Left ventricle myocardium superior (tissue), 1 donor: ENCODE data around the gene RAP2B. TPM values are rescaled to one million over a fixed set of nuclear protein-coding genes. Genes with fewer than 3 reads are reported as not detected.
A peak's percentile ranks its signal among the peaks of the same experiment; 100 is the strongest.

ENCODE experiments used
- ATAC-seq: fragments of 200-7000 bp; cut with Tn5 transposase; one replicate; pipeline ENCODE4 v1.9.1; 2020; ENCODE audit warnings: mild to moderate bottlenecking, moderate library complexity
- DNase-seq: peaks from one replicate; pipeline ENCODE4 v3.0.0-alpha.2; 2020
- intact Hi-C: fragments of 100-400 bp; cut with micrococcal nuclease; formaldehyde crosslinking; loops from one replicate; pipeline ENCODE4 v1.11.0; 2022
- total RNA-seq: library from RNA; stranded (reverse); fragmentation: NEBNext Ultra II Directional; extraction: Animal tissue kit (Norgen Biotek cat#: 25700); gene quantifications from one replicate; pipeline ENCODE4 v1.2.1, GENCODE V29; 2021
- donor health status: DM: no; HTN: yes; CAD: no; lungs with severe emphysema.

RAP2B gene
- total RNA-seq, 1 donor from 2014 or later: 3.3 TPM

DNA sequence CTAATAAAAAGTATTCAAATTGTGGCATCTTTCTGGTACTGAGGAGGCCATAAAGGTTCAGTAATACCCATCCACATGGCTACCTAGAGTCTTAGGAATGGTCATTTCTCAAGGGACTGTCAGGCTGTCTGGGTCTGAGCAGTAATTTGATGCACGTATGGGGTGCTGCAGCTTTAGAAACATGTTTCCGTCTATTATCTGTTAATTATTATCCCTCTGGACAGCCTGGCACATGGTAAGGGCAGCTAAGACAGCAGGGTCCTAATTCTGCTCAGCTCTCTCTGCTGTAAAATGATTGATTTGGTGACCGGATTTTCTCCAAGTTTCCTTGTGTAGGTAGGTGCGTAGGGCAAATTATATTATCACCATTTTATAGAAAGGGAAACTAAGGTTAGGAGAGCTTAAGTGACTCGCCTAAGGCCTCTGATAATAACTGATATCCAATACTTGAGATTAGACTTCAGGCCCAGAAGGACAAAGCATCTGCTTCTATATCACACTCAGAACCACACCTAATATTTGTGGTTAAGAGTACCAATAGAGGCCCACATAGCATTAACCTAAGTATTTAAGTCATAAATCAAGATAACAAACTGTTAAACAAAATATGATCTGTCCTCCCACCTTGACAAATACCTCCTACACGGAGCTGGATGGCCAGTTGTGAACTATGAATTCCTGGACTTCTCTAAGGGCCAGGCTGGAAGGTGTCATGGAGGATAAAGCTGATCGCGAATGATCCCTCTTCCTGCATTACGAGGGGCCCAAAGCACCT lies 2.9 kb upstream of the RAP2B start:
- DNase-seq (no peak), ATAC-seq (no peak)
- intact Hi-C loops: no loop called here

DNA sequence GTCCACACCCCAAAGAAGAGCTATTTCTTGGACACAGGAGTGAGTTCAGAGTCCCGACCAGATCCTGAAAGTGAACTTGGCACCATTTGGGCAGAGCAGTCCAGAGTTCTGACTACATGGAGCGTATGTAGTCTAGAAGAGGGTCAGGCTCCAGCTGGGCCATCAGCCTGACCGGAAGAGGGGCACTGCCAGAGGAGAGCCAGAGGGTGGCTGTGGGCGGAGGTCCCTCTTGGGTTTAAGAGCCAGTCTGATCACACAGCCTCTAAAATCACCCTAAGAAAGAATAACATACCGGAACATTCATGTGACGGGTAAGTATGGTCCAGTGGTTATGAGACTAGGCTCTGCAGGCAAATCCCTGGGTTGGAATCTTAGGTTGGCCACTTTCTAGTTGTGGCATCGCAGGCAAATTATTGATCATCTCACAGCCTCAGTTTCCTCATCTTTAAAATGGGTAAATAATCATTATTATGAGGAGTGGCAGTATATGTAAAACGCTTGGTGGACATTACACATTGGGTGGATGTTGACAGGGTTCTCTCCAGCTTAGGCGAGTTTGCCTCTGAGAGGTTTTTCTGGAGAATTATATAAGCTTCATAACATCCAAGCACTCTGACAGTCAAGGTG lies 2.1 kb upstream of the RAP2B start:
- intact Hi-C loops: loop anchor here (10.0 kb wide), 1 partner anchor 125 kb away; no protein-coding TSS in a partner anchor
- ATAC-seq (no peak), DNase-seq (no peak)

DNA sequence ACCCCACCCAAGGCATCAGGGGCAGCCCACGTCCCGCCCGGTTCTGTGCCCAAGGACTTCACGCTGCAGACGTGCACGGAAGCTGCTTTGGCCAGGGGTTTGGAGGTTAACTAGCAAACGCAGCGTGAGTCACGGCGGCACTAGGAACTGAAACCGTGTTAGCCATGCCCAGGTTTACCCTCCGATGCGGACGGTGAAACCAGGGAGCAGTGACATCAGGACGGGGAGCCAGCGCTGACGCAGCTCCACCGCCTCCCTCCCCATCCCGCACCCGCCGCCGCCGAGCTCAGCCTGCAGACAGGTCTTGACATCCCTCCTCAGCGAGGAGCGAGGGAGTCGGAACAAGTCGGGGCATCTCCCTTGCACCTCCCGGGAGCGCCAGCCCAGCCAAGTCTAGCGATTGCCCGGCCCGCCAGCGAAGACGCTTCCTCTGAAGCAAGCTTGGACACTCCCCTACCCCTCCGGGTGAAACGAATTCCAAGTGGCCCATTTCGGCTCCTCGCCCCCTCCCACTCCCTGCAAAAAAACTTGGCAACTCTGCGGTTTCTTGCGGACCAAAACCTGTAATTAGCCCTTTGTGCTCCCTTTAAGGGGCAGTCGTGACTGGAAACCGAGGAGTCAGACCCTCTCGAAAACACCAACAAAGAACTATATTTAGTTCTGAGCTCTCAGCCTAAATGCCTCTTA lies 1.4 kb upstream of the RAP2B start:
- DNase-seq: peak; percentile 81
- peak; percentile 17 for ATAC-seq
- intact Hi-C loops: loop anchor here (10.0 kb wide), 1 partner anchor 124 kb away; no protein-coding TSS in a partner anchor

DNA sequence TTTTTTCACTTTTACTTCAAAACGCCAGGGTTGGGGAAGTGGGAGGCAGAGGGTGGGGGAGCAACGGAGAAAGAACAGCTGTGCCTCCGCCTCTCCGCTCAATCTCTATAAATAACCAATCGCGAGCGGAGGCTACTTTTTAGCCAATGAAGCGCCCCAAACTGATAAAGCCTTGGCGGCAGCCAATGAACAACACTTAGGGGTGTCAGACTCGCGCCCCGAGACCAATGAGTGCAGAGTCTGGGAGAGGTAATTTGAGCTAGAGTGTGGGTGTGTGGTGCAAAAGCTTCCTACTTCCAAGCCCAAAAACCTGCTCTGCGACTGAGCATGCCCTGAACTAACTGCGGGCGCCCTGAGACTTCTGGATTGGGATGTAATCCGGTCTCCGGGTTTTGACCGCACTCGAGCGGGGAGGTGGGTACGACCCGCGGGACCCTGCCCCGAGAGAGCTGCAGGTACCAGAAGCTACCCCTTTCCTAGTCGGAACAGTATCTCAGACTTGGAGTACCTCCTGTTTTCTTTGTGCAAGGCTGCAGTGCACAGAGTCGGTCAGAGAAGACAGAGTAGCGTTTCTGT lies 800 bp upstream of the RAP2B start:
- DNase-seq: peak; percentile 91
- ATAC-seq: peak; percentile 91
- intact Hi-C loops: loop anchor here (10.0 kb wide), 1 partner anchor 124 kb away; no protein-coding TSS in a partner anchor

DNA sequence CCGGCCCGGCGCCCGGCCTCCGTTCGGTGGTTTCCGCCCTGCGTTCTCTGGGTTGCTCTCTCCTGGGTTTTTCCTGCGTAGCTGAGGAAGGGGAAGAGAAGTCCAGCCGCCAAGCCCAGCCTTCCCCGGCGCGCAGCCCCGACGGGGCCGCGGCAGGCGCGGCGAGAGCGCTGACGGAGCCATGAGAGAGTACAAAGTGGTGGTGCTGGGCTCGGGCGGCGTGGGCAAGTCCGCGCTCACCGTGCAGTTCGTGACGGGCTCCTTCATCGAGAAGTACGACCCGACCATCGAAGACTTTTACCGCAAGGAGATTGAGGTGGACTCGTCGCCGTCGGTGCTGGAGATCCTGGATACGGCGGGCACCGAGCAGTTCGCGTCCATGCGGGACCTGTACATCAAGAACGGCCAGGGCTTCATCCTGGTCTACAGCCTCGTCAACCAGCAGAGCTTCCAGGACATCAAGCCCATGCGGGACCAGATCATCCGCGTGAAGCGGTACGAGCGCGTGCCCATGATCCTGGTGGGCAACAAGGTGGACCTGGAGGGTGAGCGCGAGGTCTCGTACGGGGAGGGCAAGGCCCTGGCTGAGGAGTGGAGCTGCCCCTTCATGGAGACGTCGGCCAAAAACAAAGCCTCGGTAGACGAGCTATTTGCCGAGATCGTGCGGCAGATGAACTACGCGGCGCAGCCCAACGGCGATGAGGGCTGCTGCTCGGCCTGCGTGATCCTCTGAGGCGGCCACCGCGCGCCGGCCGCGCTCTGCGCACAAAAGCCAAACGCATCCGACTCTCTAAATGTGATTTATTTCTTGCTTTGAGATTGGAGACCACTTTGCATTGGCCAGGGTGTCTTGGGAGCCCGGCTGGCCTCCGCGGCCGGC lies 727 bp downstream of the RAP2B start:
- DNase-seq (peak; percentile 60), ATAC-seq (peak; percentile 0)
- intact Hi-C loops: loop anchor here (10.0 kb wide), 1 partner anchor 122 kb away; no protein-coding TSS in a partner anchor

DNA sequence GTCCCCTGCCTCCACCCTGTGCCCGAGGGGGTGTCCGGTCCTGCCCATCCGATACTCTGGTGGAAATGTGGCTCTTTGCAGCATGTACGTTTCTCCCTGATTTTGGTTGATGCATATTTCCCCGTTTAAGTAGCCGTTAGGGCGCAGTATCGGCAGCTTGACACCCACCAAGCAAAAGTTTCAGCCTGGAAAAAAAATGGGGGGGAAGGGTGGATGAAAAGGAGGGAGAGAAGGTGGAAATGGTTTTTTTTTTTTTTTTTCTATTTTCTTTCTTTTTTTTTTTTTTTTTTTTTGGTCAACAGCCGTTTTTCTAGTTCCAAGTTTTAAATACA lies 1.3 kb downstream of the RAP2B start:
- intact Hi-C loops: loop anchor here (10.0 kb wide), 1 partner anchor 121 kb away; no protein-coding TSS in a partner anchor
- ATAC-seq (no peak), DNase-seq (no peak)

DNA sequence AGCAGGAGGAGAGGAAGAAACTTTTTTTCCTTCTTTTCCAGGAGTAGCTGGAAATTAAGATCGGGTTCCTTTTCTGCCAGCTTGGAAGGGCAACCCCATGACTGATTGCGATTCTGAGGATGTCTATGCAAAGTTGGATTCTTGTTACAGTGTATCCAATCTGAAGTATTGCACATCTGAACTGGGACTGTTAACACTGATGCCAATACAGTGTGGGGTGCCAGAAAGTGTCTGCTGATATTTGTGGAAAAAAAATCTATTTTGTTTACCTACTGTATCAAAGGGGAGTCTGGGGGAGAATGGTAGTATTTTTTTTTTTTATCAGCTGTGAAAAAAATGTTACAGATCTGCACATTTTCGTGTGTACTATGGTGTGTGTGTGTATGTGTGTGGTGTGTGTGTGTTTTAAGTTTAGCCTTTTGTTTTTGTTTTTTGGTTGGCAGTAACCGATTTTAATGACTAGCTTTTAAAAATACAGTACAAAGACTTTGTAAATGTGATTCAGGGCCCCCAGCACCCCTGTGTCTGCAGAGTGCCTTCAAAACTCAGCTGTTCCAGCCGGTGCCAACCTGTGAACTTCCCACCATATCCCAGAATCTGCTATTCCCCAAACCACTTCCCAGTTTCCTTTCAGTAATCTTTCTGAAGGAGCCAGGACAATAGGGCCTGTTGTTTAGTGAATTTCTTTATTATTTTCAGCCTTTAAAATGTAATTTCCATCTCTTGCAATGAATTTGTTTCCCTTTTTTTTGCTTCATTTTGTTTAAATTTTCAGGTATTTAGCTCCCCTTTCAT lies 1.9 kb downstream of the RAP2B start:
- no peak for ATAC-seq
- DNase-seq: no peak
- intact Hi-C loops: loop anchor here (10.0 kb wide), 1 partner anchor 121 kb away; no protein-coding TSS in a partner anchor

DNA sequence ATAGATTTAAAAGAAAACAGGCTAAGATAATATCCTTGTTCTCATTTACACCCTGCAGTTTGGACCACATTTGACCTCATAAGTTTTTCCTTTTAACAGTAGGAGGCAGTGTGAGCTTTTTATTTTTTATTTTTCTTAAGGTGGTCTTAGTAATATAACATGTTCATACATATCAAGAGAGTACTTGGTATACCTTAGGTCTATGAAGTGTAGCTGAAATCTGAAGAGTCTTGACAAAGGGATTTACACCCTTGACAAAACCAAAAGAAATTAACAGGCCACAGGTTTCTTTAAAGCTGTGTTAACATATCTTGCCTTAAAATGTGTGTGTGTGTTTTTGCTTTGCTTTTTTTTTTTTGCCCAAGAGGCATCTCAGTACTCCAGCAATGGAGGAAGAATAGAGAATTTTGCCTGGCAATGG lies 3.2 kb downstream of the RAP2B start:
- ATAC-seq (no peak), DNase-seq (no peak)
- intact Hi-C loops: loop anchor here (10.0 kb wide), 1 partner anchor 120 kb away; no protein-coding TSS in a partner anchor

DNA sequence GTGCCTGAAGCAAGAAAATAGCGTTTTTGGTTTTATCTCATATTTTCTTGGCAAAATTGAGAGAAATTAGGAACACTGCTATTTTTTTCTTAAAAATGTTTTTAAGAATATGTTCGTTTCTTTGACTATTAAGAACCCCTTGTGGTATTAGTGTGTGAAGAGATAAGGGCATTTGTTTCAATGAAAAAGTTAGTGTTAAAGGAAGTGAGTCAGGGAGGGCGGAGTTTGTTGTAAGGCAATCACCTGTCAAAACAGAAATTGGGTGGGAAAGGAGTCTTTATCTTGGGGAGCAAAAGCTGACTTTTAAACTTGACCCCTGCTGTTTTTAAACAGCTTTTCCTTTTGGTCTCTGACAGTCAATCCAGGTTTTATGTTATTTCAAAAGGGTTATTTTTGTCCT lies 4.2 kb downstream of the RAP2B start:
- DNase-seq (no peak), ATAC-seq (no peak)
- intact Hi-C loops: loop anchor here (10.0 kb wide), 1 partner anchor 119 kb away; no protein-coding TSS in a partner anchor

DNA sequence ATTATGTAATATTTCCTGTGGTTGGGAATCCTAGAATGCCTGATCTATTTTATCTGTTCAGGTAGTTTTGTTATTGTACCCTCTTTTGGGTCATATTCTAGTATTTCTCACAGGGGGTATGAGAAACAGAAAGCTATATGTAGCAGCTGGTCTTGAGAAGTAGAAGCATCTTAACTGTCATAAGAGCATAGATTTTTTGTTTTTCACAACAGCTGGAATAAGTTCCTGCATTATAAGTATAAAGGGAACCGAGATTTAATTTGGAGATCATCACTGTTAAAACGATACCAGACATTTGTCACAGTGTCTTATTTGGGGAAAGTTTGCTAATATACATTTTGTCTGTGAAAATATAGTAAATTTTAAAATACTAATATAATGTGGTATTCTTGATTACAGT lies 4.8 kb downstream of the RAP2B start:
- DNase-seq (no peak), ATAC-seq (no peak)
- intact Hi-C loops: loop anchor here (10.0 kb wide), 1 partner anchor 118 kb away; no protein-coding TSS in a partner anchor

DNA sequence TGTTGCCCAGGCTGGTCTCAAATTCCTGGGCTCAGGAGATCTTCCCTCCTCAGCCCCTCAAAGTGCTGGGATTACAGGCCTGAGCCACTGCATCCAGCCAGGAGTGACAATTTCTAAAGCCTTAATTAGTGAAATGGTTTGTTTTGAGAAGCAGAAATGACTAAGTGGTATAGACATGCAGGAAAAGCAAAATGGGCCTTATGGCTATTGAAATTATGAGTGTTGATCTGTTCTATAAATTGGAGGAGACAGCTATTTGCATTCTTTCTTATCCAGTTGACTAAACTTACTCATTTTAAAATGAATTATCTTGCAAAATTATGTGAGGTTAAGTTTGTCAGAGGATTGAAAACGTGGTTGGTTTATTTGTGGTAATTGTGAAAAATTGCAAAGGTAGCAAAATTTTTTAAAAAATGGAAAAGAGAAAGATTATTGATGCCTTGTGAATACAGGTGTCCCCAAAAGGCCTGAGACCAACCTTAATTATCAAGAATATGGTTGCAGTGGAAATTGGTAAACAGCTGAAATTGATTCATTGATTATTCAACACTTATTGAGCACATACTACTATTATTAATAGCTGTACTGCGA lies 7.9 kb downstream of the RAP2B start:
- intact Hi-C loops: loop anchor here (10.0 kb wide), 1 partner anchor 115 kb away; no protein-coding TSS in a partner anchor
- DNase-seq (no peak), ATAC-seq (no peak)

DNA sequence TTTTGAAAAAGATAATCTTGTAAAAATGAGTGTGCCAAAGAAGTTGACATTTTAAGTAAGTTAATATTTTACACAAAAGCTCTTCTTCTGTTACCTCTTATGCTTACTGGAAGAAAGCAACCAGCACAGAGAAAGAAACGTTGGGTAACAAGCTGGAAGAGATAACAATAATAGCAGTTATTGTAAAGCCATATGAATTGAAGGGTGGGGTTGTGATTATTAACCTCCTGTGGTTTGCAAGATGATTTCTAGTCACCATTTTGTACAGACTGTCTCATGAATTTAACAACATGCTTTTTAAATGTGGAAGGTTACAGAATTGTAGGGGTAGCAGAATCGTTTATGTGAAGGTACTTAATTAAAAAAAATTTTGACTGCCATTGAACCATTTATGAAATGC lies 9.2 kb downstream of the RAP2B start:
- intact Hi-C loops: no loop called here
- DNase-seq (no peak), ATAC-seq (no peak)

DNA sequence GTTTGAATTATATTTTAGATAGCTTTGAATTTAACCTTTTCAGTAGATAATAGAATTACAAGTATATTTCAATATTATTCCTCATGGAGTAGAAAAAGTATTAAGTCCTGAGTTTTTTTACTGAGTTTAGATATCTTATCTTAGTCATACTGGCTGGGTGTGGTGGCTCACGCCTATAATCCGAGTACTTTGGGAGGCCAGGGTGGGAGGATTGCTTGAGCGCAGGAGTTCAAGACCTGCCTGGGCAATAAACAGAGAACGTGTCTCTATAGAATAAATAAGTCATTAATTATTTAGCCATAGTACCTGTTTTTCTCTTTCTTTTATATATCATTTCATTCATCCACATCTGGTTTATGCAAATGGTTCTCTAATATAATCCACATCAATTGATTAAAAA lies 9.9 kb downstream of the RAP2B start:
- intact Hi-C loops: no loop called here
- ATAC-seq (no peak), DNase-seq (no peak)

DNA sequence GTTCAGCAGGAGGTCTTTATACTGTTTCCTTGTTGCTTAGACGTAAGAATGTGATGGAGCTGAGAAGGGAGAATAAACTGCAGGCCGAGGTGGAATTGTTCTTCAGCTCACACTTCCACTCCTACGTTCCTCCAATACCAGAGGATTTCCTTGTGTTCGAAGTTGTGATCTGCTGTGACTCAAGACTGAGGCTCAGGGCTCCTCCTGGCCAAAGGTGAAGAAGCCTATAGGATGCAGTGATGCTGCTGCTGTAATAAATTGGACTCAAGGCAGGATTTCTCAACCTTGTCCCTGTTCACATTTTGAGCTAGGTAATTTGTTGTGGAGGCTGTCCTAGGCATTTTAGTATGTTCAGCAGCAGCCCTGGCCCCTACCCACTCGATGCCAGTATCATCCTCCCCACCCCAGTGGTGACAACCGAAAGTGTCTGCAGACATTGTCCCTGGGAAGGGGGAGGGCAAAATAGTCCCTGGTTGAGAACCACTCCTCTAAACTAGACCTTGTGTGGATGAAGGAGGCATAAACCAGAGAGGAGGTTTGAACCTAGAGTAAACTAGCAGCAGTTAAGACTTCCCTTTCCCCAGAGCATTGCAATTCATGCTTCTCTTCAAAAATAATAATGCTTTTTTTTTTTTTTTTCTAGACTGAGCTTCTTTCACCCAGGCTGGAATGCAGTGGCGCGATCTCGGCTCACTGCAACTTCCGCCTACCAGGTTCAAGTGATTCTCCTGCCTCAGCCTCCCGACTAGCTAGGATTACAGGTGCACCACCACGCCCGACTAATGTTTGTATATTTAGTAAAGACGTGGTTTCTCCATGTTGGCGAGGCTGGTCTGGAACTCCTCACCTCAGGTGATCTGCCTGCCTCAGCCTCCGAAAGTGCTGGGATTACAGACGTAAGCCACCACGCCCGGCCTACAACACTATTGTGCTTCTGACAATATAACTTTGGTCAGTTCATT lies 11.1 kb downstream of the RAP2B start:
- ATAC-seq: no peak
- no peak for DNase-seq
- intact Hi-C loops: no loop called here

DNA sequence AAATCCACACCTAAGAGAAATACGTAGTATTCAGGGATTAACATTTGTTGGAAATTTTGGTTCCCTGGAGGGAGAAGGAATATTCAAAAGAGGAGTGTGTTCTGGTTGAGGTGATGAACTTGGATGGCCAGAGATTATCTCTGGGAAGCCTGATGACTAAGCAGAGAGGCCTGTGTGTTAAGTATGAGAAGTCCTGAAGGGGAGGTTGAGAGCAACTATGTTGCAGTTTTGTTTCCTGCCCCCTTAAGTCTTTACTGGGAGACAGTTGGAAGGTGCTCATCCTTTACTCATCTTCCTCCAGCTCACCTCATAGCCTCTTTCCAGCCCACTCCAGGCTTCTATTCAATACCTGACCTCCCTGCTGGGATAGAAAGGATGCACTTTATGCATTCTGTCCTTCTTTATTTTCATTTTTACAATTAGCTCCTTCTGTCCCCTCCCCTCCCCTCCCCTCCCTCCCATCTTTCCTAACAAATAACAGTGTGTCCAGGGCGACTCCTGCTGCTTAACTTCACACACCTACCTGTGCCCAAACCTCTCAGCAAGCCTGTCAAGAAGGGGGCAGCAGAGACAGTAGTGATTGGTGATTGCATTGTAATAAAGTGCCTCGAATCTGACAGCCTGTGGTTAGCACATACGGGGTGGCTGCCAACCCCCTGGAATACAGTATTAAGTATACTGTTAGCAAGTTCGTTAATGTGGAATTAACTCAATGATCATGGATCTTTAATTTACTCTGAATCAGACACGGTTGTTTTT lies 11.9 kb downstream of the RAP2B start:
- no peak for DNase-seq
- intact Hi-C loops: no loop called here
- no peak for ATAC-seq

DNA sequence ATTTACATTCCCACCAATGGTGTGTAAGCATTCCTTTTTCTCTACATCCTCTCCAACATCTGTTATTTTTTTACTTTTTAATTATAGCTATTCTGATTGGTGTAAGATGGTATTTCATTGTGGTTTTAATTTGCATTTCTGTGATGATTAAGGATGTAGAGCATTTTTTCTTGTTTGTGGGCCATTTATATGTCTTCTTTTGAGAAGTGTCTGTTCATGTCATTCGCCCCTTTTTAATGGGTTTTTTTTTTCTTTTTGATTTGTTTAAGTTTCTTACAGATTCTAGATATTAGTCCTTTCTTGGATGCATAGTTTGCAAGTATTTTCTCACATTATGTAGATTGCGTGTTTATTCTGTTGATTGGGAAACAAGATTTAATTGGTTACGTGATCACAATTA lies 14.2 kb downstream of the RAP2B start:
- no peak for DNase-seq
- no peak for ATAC-seq
- intact Hi-C loops: no loop called here
